Fibroblast of the aortic adventitia (primary cell): Measurements from ENCODE around the gene DYDC1. TPM values are rescaled to one million over a fixed set of nuclear protein-coding genes. Genes with fewer than 3 reads are reported as not detected.

ENCODE experiments used
- DNase-seq: peaks from one replicate; pipeline ENCODE4 v3.0.0-alpha.2; 2010; ENCODE audit warnings: low read depth
- H3K4me3 ChIP-seq: 2 replicates; pipeline ENCODE4 v1.5.1; 2011; ENCODE audit warnings: low read depth, mild to moderate bottlenecking, control low read depth, low read length, moderate library complexity
- CTCF ChIP-seq: IDR thresholded peaks from 2 replicates; pipeline ENCODE4 v1.5.1; 2011; ENCODE audit warnings: mild to moderate bottlenecking, low read length, control low read depth, inconsistent platforms; ENCODE audit not compliant: insufficient read depth
- total RNA-seq: library from RNA; depleted of rRNA; stranded (reverse); fragments of >200 nt; gene quantifications from 2 replicates; pipeline ENCODE4 v1.2.3, GENCODE V29; 2012; ENCODE audit warnings: low replicate concordance

DYDC1 gene
- total RNA-seq, 1 donor = not detected

GRCh38 chr10:80323311-80323710 lies 33.2 kb downstream of the DYDC1 start:
- TF ChIP-seq CTCF = no peak
- DNase-seq = no peak
- H3K4me3 ChIP-seq = no peak overlapping the region

GRCh38 chr10:80322711-80323110 lies 33.8 kb downstream of the DYDC1 start:
- no peak overlapping the region for H3K4me3 ChIP-seq
- DNase-seq = no peak
- TF ChIP-seq CTCF = no peak

- DNase-seq = no peak
- H3K4me3 ChIP-seq = no peak overlapping the region
- TF ChIP-seq CTCF = no peak
These were observed 34.4 kb downstream of the DYDC1 start for GRCh38 chr10:80322158-80322557.

- DNase-seq = no peak
- no peak for TF ChIP-seq CTCF
These were observed 35.4 kb downstream of the DYDC1 start for GRCh38 chr10:80321183-80321582.

GRCh38 chr10:80320377-80320776 lies 36.2 kb downstream of the DYDC1 start:
- TF ChIP-seq CTCF = no peak
- no peak overlapping the region for H3K4me3 ChIP-seq
- DNase-seq = no peak

More at GRCh38 chr10:80321183-80321582, 35.4 kb downstream of the DYDC1 start:
- H3K4me3 ChIP-seq = no peak overlapping the region

GRCh38 chr10:80319725-80320290 lies 36.7 kb downstream of the DYDC1 start:
- no peak overlapping the region for H3K4me3 ChIP-seq
- DNase-seq = no peak
- no peak for TF ChIP-seq CTCF

GRCh38 chr10:80319318-80319717 lies 37.2 kb downstream of the DYDC1 start:
- TF ChIP-seq CTCF = no peak

More at GRCh38 chr10:80319318-80319717, 37.2 kb downstream of the DYDC1 start:
- H3K4me3 ChIP-seq = no peak overlapping the region
- DNase-seq = no peak
